EL (cell line): Measurements from ENCODE around the gene DHCR7.
A peak's percentile ranks its signal among the peaks of the same experiment; 100 is the strongest.

Source experiments
- DNase-seq: peaks from one replicate; pipeline ENCODE4 v3.0.0-alpha.2; 2016

The DHCR7 gene

DNA sequence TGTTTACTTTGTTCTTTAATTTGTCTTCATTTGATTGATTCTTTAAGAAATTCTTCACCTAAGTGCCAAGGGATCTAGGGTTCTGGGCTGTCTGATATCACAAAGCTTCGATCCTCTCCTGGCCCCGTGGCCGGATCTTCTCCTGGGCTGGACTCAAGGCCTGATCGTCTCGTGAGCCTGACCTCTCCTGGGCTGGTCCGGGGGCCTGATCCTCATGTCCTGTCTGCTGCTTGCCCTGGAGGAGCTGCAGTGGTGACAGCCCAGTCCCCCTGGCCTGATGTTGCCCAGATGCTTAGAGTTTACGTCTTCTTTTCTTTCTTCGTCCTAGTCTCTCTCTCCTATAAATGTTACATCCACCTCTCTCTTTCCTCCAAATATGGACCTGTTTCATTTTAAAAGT is 8.1 kb upstream of the DHCR7 start:
- DNase-seq, result no peak

DNA sequence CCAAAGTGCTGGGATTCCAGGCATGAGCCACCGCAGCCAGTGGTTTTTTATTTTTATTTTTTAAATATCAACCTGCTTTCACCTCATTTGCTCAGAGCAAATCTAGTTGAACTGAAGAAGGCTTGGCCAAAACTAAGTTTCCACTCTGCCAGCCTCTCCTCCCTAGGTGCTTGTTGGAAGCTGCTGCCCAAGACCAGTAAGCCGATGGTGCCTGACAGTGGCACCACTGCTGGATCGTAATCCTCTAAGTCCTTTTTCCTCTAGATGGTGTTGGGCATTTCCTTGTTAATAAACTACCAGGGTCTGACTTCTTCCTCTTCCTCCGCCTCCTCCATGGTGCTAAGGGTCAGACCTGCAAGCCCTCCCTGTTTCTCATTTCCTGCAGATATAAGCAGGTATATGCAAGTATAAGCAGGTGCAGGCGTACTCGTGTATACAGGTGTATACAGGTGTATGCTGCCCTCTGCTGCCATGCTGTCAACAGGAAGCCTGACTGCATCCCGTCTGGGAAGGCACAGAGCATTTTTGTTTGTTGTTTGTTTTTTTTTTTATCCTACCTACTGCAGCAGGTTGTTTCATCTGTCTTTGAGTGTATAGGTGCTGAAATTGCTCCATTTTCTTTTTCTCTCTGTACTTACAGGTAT is 6.4 kb upstream of the DHCR7 start:
- no peak for DNase-seq

DNA sequence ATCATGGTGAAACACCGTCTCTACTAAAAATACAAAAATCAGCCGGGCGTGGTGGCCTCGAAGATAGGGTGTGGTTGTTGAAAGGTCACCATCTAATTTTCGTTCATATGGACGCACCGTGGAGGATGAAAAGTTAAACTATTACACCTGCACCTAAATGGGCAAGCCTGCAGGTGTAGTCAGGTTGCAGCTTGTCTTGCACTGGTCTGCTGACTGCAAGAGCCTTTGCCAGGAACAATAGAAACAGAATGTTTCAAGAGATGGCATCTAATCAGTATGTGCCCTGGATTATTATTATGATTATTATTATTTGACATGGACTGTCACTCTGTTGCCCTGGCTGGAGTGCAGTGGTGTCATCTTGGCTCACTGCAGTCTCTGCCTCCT is 5.7 kb upstream of the DHCR7 start:
- DNase-seq, result no peak

DNA sequence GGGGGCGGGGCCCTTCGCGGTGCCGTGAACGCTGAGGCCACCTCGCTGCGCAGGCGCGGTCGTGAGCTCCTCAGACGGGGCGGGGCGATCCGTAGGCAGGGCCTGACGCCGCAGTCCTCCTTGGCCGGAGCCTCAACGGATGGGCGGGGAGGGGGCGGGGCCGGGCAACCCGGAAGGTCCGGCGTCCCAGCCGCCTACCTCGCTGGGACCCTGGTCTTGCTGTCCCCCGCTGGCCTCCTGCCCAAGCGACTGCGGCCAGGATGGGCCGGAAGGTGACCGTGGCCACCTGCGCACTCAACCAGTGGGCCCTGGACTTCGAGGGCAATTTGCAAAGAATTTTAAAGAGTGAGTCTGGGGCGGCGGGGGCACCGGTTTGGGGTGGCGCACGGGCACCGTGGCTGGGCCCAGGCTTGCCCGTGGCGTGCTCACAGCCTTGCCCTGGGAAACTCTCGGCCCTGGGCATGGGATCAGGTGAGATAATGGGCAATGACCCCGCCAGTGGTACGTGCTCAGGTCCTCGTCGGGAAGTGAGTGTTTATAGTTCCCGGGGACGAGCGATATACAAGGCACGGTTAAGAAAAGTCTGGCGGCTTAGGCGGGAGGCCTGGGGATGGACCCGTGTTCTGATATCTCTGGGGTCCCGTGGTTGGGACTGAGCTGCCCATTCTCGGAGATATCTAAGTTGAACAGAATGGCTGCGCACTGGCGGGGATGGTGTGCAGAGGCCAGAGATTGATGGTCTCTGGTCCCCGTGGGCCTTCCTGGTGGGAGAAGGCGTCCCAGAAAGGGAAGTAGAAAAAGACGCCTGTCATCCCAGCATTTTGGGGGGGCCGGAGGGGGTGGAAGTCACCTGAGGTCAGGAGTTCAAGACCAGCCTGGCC is 5.1 kb upstream of the DHCR7 start, which contains the start of gene NADSYN1:
NADSYN1 (plus strand) TSS at position 167 of the 881 bp plus-strand sequence; CDS start at position 261, 94 bp downstream.
- peak; percentile 94 for DNase-seq

DNA sequence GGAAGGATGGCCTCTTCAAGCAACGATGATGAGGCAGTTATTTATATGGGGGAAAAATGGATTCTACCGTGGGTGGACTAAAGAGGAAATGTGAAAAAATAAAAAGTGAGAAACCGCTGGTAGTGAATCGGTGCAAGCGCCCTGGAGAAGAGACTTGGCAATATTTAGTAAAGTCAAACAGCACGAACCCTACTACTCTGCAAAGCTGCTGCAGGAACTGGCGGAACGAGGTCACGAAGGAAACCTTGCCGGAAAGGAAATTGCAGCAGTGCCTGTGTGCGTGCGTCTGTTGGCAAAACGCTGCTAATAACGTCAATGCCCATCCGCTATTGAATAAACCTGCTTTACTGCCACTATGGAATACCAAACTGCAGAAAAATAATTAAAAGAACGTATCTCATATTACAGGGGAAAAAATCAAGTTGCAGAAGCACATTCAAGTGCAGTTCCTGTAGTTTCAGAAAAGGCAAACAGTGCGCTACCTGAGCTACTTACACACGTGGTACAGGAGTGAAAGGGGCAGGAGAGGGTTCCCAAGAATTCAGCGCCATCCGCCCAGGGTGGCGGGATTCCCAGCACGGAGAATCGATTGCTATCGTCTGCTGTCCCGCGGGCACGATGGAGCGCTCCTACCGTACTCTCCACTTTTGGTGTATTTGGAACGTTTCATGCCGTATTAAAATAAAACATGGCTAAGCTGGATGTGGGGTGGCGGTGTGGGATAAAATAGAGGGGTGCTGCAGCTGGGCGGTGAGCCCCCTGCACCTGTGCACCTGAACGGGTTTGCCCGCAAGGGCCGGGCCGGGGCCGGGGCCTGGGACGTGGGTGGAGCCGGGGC is 4.2 kb upstream of the DHCR7 start:
- DNase-seq, result no peak

DNA sequence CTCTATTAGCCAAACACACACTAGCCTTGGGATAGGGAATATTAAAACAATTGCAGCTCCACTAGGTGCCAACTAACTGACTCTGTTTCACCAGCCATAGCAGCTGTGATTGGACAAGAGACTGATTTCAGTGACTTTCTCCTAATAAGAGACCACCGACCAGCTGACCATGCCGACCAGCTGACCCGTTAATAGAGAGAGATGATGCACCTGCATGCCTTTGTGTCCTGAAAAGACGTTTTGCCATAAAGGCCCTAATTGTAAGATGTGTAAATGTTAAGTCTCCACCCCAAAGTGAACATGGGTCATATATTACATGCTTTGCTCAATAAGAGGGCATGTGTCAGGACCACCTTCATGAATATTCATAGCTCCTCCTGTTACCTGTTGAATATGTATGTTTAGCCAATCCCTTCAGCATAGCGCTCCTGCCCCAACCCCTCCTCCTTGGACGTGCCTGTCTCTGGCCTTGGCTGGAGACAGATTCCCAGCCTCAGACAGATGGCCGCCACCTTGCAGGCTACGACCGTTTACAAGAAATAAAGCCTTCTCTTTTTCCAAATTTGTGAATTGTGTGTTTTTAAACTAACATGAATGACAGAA is 3.5 kb upstream of the DHCR7 start:
- no peak for DNase-seq

DNA sequence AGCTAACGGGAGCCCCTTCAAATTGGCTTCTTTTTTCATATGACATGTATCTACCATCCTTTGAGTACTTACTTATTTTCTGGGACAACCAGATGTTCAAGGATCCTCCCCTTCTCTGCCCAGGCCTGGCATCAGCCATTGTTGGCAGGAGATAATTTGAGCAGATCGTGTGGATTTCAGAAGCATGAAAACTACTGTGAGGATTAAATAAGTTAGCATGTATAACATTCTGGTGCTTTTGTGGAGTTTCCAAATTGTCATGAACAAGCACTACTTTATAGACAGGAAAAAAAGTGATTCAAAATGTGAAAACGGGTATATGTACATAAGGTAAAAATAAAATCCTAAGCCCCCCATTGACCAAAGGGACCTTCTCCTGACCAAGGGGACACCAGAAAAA is 2.7 kb upstream of the DHCR7 start:
- no peak for DNase-seq

DNA sequence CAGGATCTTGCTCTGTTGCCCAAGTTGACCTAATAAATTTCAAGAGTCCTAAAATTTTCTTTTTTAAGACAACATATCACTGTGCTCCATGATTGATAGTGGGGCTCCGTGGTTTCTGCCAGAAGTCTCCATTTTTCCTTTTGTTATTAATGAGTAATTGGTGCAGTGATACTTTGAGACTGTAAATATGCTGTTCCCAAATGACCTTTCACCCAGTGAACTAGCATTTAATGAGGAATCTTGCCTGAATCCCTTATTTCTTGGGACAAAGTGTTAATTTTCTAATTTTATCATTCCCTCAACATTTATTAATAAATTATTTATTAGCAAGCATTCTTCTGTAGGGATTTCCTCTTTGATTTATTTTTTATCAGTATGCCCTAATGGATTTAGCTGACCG is 2.3 kb upstream of the DHCR7 start:
- DNase-seq, result no peak

DNA sequence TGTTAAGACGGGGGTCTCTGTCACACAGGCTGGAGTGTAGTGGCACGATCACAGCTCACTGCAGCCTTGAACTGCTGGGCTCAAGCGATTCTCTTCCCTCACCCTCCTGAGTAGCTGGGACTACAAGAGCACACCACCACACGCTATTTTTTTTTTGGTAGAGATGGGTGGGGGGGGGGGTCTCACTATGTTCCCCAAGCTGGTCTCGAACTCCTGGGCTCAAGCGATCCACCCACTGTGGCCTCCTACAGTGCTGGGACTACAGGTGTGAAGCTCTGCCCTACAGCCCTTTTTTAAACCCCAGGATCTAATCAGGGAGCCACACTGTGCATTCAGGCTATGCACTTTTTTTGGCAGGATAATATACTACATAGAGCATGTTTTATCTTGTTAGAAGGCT is 1.4 kb upstream of the DHCR7 start:
- DNase-seq, result no peak

DNA sequence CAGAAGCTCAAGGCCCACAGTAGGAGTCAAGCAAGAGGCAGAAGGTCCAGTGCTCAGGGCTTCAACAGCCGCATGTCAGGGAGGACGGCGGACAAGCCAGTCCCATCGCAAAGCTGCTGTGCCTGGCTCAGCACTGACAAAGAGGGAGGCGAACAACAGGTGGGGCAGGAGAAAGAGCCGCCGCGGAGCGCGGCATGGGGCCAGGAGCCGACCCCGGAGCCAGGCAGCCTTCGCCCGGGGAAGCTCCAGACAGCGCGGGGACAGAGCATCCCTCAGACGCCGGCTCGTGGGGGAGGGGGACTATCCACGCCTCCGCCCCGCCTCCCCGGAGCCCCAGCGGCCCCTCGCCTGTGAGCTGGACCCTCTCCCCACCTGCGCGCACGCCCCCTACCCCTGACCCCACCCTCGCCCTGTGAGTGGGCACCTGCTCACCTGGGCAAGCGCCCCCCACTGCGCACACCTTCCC is 369 bp downstream of the DHCR7 start:
- peak; percentile 26 for DNase-seq

DNA sequence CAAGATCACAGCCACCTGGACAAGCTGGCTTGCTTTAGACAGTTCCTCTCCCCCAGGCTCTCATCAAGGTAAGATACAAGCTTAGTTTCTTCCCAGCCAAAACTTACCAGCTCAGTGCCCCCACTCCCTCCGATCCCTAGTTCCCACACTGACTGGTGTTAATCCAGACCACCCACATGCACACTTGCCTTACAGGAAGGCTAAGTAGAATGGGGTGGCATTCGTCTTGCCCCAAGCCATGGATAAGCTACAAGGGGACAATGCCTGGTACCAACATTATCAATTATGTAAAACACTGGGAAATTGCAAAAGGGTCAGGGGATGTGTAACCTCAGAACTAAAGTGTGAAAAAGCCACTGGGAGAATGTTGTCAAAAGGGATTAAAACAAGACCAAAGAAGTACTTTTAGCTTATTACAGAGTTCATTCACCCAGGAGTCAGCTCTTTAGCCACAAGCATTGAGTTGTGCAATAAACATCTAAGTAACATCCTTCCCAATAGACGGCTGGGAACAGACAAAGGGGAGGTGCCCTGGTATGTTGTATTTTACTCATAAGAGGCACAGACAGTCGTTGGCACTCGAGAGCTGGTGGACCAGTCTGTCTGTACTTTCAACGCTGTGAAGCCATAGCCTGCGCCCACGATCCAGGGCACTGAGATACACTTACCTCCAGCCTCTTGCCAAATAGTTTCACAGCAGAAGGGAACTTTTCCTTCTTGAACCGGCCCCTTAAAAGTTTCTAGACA is 1.1 kb downstream of the DHCR7 start:
- DNase-seq, result peak; percentile 58

DNA sequence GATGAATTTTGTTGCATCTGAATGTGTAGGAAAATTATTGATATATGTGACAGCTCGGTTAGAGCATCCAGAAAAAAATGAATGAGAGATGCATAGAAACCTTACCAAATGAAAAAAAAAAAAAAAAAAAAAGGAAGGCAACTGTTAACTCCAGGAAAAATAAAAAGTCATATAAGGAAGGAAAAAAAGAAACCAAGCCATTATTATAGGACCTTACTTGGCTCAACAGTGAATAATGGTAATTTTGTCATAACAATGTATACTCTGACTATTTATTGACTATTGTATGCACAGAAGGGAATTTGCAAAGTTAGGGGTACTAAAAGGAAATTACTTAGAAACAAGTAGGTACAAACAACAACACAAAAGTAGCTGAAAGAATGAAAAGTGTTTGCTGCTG is 2.0 kb downstream of the DHCR7 start:
- DNase-seq, result no peak

DNA sequence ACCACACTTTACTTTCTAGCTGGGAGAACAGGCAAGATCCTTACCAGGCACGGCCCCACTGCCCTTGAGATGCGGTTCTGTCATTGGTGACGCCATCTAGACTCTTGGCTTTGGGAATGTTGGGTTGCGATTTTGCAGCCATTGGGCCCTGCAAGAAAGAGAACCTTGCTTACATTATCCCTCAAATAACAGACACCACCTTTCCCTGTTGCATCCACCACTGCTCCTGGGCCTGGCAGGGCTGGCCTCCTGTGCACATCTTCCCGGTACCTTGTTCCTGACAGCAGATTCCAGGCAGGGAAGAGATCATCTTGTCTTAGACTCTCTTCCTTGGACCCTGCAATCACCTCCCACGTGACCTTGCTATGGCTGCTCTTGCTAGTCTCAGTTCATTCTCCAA is 3.4 kb downstream of the DHCR7 start:
- DNase-seq, result no peak

DNA sequence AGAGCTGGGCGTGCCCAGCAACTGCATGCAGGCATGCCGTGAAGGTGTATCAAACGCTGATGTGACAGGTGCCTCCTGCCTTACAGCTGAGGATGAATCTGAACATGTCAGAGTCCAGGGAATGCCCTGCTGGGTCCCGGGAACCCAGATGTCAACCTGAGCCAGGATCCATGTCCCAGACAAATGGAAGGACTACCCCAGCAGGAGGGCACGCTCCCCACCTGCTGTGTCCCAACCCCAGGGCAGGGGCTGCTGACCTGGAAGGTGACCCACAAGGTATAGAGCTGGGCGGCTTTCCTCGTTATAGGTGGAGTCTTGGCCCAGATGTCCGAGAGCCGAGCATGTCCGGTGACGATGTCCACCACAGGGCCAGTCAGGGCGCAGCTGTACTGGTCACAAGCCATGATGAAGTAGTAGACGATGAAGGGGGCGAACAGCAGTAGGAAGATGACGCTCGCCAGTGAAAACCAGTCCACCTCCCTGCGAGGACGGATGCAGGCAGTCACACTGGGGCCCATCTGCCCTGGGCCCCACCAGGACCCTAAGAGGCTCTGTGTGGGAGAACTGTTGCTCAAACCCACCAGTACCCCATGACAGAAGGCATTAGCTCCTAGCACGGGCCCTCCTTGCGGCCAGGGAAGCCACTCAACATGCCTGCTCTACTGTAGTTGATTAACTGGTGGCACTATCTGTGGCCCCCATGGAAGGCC is 4.3 kb downstream of the DHCR7 start:
- DNase-seq, result no peak

DNA sequence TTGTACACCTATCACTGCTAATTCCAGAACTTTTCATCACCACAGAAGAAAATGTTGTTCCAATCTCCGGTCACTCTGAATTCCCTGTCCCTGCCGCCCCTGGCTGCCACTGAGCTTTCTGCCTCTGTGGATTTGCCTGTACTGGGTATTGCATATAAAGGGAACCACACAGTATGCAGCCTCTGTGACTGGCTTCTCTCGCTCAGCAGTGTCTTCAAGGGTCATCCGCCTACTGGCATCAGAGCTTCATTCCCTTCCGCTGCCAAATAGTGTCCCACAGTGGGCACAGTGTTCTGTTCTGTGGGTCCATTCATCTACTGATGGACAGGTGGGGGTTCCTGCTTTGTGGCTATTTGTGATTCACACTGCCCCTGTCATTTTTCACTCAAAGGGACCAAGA is 5.3 kb downstream of the DHCR7 start:
- no peak for DNase-seq

DNA sequence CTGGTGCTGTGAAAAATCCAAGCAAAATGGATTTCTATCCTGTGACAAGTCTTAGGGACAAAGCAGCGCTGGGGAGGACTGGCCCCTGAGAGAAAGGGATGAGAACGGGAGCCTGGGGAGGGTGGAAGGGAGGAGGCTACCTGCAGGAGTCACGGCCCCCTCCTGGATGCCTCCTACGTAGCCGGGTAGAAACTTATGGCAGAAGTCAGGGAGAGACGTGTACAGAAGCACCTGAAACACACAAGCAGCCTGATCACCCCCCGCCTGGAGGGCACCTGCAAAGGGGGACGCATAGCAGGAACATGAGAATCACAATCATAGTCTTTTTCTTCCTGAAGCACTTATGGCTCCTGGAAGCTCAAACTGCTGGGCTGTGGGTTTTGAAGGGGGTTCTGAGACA is 6.1 kb downstream of the DHCR7 start:
- no peak for DNase-seq

DNA sequence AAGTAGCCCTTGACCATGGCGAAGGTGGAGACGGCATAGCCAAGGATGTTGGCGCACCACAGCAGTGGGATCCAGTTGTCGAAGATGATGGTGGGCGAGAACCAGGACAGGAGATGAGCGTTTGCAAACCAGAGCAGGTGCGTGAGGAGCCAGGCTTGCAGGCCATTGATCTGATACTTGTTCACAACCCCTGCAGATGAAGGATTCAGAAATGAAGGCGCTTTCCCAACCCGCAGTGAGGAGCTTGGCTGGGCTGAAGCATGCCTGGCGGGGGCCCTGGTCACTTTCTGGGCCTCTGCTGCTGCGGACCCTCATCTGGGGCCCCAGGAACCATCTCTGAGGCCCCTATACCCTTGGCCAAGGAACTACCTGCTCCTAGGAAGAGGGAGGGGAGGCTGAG is 6.9 kb downstream of the DHCR7 start:
- DNase-seq, result no peak

DNA sequence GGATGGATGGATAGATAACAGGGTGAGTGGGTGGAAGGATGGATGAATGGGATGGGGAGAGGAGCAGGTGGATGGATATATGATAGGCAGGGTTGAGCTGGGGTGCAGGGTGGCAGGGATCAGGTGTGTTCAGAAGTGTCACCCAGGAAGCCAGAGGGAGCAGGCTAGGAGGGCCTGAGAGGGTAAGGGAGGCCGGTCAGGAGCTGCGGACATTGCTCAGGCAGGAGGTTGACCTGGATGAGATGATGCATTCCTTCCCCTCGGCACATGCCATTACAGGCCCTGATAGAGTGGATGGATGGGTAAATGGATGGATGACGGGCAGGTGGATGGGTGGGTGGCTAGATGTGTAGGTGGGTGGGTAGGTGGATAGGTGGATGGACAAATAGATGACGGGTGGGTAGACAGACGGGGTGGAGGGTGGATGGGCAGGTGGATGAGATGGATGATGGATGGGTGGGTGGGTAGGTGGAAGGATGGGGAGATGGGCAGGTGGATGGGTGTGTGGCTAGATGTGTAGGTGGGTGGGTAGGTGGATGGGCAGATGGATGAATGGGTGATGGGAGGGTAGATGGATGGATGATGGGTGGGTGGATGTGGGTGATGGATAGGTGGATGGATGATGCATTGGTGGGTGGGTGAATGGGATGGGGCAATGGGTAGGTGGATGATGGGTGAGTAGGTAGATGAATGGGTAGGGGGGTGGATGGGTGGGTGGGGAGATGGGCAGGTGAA is 8.0 kb downstream of the DHCR7 start:
- no peak for DNase-seq

DNA sequence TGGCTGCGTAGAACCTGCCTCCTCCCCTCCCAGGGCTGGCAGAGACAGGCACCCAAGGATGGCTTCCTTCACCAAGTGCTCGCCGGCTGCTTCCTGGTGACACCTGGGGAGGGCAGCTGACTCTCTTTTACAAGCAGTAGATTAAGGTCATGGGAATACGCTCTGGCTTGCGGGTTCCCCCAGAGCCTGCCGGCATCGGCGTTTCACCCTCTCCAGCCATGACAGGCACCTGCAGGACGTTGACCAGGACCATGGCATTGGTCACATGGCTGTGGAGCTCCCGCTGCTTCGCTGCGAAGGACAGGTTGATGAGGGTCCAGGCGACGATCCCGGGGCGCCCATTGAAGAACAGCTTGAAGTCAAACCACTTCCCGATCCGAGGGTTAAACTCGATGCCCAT is 9.5 kb downstream of the DHCR7 start:
- DNase-seq, result no peak

DNA sequence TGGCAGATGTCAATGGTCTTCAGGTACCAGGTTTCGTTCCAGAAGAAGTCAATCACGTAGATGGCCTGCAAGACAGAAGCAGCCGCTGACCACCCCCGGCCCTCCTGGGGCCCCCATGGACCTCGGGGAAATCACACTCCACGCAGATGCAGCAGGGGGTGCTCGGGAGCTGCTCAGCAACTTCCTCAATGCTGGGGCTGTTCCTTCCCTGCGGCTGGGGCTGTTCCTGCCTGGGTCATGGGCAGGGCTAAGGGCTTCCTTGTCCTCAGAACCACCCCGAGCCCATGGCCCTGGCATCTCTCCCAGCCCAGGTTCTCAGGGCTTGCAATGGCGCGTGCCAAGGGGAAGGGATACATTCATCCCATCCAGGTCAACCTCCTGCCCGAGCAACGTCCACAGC is 10.3 kb downstream of the DHCR7 start:
- no peak for DNase-seq

DNA sequence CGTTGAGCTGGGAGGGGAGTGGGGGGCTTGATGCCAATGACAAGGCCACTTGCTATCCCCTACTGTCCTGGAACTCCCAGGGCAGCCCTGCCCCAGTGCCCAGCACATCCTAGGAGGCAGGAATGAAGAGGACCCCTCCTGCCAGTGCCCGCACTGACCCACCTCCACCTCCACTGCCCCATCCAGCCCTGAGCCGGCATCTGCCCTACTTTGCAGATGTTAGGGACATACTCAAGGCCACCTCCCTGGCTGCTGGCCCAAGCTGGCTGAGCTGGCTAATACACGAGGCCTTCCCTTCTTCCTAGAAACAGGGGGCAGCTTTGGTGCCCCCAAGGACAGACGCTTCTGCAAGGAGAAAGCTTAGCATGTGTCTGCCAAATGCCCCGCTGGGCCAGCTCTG is 10.8 kb downstream of the DHCR7 start:
- DNase-seq, result no peak
